Fibroblast of villous mesenchyme (primary cell): ENCODE measurements around the gene FOXO3. TPM values are rescaled to one million over a fixed set of nuclear protein-coding genes. Genes with fewer than 3 reads are reported as not detected.

Experiments used
- DNase-seq: peaks from one replicate; pipeline ENCODE4 v3.0.0-alpha.2; 2010; ENCODE audit warnings: low read depth
- H3K4me3 ChIP-seq: 2 replicates; pipeline ENCODE4 v1.5.1; 2011; ENCODE audit warnings: low read depth, mild to moderate bottlenecking, low read length
- total RNA-seq: library from RNA; depleted of rRNA; stranded (reverse); fragments of >200 nt; gene quantifications from 2 replicates; pipeline ENCODE4 v1.2.3, GENCODE V29; 2012
- TF ChIP-seq, protein P1 (sequence below): IDR thresholded peaks from 2 replicates; pipeline ENCODE4 v1.5.1; 2012; ENCODE audit warnings: low read depth, mild to moderate bottlenecking, low read length; ENCODE audit not compliant: insufficient read depth

FOXO3 gene
- total RNA-seq, 1 donor, result 43.2 TPM

DNA sequence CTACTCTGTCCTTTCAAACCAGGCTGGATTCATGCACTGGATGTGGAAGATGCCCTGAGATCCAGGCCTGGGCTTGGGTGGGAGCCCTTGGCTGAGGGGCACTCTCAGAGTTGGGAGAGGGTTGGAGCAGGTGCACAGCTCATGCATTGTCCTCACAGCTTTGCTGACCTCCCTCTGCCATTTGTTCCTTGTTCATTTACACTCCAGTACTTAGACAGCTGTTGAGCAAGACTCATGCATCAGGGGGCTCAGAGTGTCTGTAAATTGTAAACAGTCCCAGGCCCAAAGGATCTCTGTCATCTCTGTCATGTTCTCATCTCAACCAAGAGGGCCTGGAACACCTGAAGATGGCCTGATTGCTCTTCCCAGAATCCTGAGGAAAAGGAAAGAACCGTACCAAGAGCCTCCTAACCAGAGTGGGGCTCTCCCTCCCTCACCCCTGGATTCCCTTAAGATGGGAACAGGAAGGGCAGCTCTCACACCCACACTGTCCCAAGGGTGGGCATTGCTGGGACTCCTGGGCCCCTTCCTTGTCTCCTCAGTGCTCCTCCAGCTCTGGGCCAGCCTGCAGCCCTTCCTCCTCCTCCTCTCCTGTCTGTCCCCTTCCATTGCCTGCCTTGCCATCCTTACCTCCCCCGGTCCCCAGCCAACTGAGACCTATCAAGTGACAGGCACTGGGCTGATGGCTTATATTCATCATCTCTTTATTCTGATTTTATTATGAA is 132.9 kb downstream of the FOXO3 start:
- DNase-seq, result no peak
- TF ChIP-seq, protein P1, sequence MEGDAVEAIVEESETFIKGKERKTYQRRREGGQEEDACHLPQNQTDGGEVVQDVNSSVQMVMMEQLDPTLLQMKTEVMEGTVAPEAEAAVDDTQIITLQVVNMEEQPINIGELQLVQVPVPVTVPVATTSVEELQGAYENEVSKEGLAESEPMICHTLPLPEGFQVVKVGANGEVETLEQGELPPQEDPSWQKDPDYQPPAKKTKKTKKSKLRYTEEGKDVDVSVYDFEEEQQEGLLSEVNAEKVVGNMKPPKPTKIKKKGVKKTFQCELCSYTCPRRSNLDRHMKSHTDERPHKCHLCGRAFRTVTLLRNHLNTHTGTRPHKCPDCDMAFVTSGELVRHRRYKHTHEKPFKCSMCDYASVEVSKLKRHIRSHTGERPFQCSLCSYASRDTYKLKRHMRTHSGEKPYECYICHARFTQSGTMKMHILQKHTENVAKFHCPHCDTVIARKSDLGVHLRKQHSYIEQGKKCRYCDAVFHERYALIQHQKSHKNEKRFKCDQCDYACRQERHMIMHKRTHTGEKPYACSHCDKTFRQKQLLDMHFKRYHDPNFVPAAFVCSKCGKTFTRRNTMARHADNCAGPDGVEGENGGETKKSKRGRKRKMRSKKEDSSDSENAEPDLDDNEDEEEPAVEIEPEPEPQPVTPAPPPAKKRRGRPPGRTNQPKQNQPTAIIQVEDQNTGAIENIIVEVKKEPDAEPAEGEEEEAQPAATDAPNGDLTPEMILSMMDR, result no peak
- H3K4me3 ChIP-seq, result no peak overlapping the region

DNA sequence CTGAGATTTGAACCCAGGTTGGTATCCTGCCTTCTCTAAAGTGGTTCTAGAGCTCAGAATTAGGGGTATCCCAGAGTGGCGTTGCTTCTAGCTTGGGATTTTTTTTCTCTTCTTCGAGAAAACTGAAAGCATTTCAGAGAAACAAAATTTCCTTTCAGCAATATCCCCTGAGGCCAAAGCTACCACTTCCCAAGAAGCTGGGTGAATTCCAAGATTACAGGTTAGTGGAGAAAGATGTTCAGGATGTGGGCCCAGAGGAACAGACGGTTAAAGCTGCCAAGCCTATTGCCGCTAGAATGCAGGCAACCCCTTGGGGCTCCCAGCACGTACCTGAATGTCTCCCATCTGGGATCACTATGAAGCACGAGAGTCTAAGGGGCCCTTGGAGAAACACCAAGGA is 134.1 kb downstream of the FOXO3 start:
- H3K4me3 ChIP-seq, result no peak overlapping the region
- TF ChIP-seq, protein P1, result no peak
- no peak for DNase-seq

DNA sequence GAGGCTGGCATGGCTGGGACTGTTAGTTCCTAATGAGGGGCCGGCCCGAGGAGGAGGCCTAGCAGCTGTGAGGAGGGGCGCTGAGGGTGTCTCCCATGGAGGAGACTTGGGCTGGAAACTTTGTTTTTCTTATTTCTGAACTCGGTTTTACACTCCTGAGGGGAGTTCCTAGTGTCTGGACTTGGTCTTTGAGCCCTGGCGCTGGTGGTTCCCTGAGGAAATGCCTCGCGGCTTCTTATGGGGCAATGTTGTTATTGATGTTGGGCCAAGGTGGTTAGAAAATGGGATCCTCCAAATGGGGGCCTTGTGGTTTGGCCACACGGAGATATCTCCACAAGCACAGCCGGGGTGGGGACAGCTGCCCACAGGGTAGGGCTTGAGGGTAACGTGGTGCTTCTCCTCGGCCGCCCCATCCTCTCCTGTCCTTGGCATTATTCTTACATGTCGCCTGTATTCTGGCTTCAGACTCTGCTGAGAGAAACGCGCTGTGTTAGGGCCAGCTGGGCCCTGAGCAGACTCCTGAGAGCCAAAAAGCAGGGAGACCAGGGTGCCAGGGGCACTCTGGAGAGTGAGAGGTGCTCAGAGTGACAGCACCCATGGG is 136.9 kb downstream of the FOXO3 start:
- TF ChIP-seq, protein P1, result no peak
- no peak overlapping the region for H3K4me3 ChIP-seq
- no peak for DNase-seq

GRCh38 chr6:108698593-108699289 is 138.0 kb downstream of the FOXO3 start:
- no peak for DNase-seq
- H3K4me3 ChIP-seq, result no peak overlapping the region
- TF ChIP-seq, protein P1, result no peak

GRCh38 chr6:108699290-108700041 is 138.7 kb downstream of the FOXO3 start:
- no peak for DNase-seq

More at GRCh38 chr6:108699290-108700041, 138.7 kb downstream of the FOXO3 start:
- no peak overlapping the region for H3K4me3 ChIP-seq
- TF ChIP-seq, protein P1, result no peak
